ENCODE measurements around the gene TUBGCP6. TPM values are rescaled to one million over a fixed set of nuclear protein-coding genes. Genes with fewer than 3 reads are reported as not detected.

TUBGCP6 gene
- total RNA-seq, 1 donor from 2014 or later: 49.6 TPM

DNA sequence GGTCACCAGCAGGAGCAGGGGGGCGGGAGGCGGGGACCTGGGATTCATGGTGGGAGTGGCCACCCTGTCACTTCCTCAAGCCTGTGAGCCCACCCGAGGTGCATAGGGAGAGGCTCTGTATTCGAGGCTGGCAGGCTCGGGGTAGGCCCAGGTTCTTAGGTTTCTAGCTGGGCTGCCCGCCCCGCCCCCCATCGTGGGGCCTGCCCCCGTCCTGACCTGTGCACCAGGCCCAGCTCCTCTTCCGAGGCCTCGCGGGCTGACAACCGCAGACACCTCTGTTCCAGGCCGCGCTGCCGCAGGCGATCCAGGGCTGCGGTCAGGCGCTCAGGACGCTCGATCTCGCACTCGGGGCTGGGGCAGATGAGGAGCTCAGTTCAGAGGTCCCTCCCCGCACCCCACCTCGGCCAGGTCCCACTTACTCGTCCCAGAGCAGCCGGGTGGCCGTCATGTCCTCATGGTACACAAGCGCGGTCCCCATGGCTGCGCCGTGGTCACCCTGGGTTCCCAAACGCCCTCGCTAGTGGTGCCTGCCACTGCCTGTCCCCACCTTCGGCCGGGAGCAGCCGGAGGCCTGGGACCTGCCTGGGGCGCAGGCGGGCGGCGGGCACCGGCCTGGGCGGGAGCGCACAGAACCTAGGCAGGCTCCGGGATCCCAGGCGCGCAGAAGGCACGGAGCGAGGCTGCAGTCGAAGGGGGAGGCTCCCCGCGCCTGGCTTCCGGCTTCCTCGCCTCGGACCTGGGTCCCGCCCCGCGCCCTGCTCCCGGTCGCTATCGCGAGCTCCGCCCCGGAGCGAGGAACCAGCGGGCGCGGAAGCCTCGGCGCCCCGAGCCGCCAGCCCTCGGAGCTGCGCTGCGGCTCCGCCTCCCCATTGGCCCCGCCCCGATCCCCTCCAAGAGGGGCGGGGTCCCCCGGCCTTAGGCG, 6.0 kb upstream of the TUBGCP6 start, which contains the start of gene HDAC10:
HDAC10 (minus strand) TSS at position 711 of the 922 bp plus-strand sequence; CDS start at position 478, 233 bp downstream.
- intact Hi-C loops (cut with micrococcal nuclease): no loop called here
- H3K27ac Mint-ChIP-seq: peak within 1 kb of the TSS; percentile 72
- H3K36me3 Mint-ChIP-seq (ENCODE audit: low read depth): peaks cover 13% of the 10 kb centered on the region
- H3K4me3 Mint-ChIP-seq (ENCODE audit: low read depth): peak within 1 kb of the TSS; percentile 84
- H3K27me3 Mint-ChIP-seq (ENCODE audit: low read depth): no peaks in the 10 kb centered on the region
- H3K4me1 Mint-ChIP-seq (ENCODE audit: low read depth): peaks cover 10% of the 10 kb centered on the region
- H3K9me3 Mint-ChIP-seq: no peaks in the 10 kb centered on the region
- DNase-seq (ENCODE audit: low spot score): peak; percentile 84

DNA sequence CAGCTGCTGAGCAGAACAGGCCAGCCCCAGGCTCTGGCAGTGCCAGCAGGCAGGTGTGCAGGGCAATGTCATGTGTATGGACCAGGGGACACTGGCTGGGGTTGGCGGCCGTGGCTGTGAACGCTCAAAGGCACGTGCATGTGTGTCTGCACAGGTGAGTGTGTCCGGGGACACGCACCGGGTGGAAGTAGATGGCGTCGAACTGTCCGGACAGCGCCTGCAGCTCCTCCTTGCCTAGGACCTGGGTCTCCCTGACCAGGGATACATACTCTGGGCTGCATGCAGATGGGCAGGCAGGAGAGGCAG, 5.4 kb upstream of the TUBGCP6 start:
- Mint-ChIP-seq H3K4me1 (ENCODE audit: low read depth) (peaks cover 10% of the 10 kb centered on the region), H3K27me3 (ENCODE audit: low read depth) (no peaks in the 10 kb centered on the region), H3K4me3 (ENCODE audit: low read depth) (peak overlapping the region; percentile 84), H3K36me3 (ENCODE audit: low read depth) (peaks cover 13% of the 10 kb centered on the region), H3K27ac (no peak overlapping the region), H3K9me3 (no peaks in the 10 kb centered on the region)
- no peak for DNase-seq (ENCODE audit: low spot score)
- intact Hi-C loops (cut with micrococcal nuclease): no loop called here

DNA sequence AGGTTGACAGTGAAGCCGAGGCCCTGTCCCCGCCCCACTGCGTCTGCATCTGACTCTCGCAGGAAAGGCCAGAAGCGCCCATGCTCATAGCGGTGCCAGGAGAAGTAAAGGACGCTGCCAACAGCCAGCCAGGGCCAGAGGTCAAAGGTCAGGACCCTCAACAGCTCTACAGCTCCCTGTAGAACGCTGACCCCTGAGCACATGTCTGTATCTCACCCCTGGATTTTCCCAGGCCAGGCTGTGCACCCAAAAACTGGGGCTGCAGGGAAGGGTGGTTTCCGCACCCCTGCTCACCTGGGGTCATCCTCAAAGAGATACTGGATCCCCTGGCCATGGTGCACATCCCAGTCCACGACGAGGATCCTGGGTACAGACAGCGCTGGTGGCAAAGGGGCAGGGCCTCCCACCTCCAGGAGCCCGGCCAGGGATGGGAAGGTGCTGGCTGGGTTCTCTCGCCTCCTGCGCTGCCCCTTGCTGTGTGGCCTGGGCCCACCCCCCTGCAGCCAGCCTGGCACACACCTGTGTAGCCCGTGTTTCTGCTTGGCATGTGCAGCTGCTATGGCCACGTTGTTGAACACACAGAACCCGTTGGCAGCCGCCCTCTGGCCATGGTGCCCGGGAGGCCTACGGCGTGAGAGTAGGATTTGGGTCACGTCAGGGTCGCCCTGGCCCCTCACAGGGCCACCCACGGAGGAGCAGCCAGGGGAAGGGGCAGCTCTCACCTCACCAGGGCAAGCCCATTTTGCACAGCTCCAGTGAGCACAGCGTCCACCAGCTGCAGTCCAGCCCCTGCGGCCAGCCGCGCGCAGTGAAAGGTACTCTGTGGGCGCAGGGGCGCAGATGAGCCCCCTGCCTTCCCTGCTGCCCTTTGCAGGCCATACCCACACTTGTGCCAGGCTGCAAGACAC, 4.8 kb upstream of the TUBGCP6 start:
- intact Hi-C loops (cut with micrococcal nuclease): loop anchor here (10.0 kb wide), 1 partner anchor 275 kb away; the partner anchor contains the start of gene SCO2
- no peaks in the 10 kb centered on the region for H3K9me3 Mint-ChIP-seq
- no peak for DNase-seq (ENCODE audit: low spot score)
- H3K27ac Mint-ChIP-seq: no peak overlapping the region
- H3K27me3 Mint-ChIP-seq (ENCODE audit: low read depth): no peaks in the 10 kb centered on the region
- peak overlapping the region; percentile 84 for H3K4me3 Mint-ChIP-seq (ENCODE audit: low read depth)
- peaks cover 10% of the 10 kb centered on the region for H3K4me1 Mint-ChIP-seq (ENCODE audit: low read depth)
- peaks cover 17% of the 10 kb centered on the region for H3K36me3 Mint-ChIP-seq (ENCODE audit: low read depth)

DNA sequence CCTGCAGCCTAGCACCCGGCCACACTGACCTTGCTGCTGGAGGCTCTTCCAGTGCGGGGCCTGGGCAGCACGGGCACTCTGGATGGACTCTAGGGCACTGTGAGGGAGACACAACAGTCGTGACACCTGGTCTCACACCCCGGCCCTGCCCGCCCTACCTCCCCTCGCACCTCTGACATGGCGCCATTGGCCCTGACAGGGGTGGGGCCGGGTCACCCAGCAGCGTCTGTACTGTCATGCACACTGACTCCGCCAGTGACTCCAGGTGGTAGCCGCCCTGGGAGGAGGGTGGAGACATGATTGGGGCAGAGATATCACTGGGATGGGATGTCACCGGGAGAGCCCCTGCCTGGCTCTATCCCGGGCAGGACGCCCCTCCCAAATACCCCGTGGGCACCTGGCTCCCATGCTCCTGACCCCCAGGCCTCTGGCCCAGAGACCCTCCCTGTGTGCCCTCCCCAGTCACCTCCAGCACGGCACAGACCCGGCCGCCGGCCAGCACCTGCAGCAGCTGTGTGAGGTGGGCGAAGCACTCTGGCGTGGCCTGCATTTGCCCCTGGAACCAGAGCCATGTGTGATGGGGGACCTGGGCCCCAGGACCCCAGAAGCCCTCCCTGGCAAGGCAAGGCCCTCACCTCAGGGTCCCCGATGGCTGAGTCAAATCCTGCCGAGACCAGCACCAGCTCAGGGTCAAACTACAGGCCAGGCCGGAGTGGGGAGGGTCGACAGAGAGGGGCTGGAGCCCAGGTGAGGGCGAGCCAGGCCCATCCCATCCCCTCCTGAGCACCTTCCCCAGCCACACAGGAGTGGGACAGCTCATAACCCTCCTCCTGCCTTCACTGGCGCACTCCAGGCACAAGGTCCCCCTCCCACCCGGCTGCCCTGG, 3.6 kb upstream of the TUBGCP6 start:
- Mint-ChIP-seq H3K9me3 (no peaks in the 10 kb centered on the region), H3K27me3 (ENCODE audit: low read depth) (no peaks in the 10 kb centered on the region), H3K36me3 (ENCODE audit: low read depth) (peaks cover 26% of the 10 kb centered on the region), H3K27ac (no peak overlapping the region), H3K4me3 (ENCODE audit: low read depth) (peak overlapping the region; percentile 26), H3K4me1 (ENCODE audit: low read depth) (peaks cover 10% of the 10 kb centered on the region)
- no peak for DNase-seq (ENCODE audit: low spot score)
- intact Hi-C loops (cut with micrococcal nuclease): loop anchor here (10.0 kb wide), 1 partner anchor 276 kb away; the partner anchor contains the start of gene SCO2

DNA sequence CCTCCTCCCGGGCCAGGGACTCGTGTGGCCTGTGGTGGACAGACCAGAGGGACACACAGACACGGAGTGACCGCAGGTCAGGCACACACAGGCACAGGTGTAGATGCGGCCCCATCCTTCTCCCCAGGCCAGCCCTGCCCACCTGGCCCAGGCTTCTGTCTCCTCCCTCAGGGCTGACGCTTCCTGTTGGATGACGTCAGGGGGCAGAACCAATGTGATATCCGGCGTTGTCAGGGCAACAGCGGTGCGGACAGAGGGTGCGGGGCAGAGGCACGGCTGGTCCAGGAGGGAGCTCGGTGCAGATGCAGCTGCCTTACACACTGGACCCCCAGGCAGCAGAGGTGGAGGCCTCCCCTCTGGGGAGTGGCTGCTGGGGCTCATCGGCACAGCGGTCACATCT, 2.9 kb upstream of the TUBGCP6 start:
- intact Hi-C loops (cut with micrococcal nuclease): loop anchor here (10.0 kb wide), 1 partner anchor 277 kb away; the partner anchor contains the start of gene SCO2
- Mint-ChIP-seq H3K27me3 (ENCODE audit: low read depth) (no peaks in the 10 kb centered on the region), H3K9me3 (no peaks in the 10 kb centered on the region), H3K4me1 (ENCODE audit: low read depth) (peaks cover 10% of the 10 kb centered on the region), H3K4me3 (ENCODE audit: low read depth) (peak overlapping the region; percentile 17), H3K36me3 (ENCODE audit: low read depth) (peaks cover 26% of the 10 kb centered on the region), H3K27ac (peak overlapping the region; percentile 77)
- peak; percentile 46 for DNase-seq (ENCODE audit: low spot score)

DNA sequence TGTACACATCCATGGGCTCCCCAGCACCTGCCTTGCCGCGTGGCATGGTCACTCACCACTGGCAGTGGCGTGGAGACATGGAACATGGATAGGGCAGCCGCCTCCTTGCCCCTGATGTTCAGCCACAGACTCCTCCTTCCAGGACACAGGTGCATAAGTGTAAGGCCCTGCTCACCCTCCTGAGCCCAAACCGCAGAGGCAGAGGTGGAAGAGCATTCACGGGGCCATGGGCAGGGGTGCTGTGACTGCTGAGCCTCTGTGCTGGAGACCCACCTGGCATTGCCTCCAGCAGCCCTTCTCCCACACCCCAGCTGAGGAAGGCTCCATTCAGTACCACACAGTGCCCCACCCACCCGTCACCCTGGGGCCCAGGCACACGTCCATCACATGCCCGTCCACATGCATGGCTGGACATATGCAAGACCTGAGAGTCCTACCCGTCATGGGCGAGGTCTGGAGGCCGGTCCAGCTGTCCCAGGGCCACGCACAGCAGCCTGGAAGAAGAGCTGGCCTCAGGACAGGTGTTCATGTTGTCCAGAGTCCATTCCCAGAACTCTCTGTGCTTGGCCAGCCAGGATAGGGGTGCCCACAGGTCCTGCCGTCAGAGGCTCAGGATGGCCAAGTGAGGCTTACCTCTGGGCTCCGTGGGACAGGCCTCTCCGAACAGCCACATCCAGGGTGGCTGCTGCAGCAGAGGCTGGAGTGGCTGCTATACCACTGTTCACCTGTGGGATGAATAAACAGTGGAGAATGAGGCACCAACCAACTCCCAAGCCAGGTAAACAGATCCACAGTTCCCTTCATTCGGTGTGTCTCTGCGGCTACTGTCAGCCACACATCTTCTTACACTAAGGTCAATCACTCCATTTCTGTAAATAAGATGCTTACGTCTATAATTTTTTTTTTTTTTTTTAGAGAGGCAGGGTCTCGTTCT, 1.7 kb upstream of the TUBGCP6 start:
- H3K36me3 Mint-ChIP-seq (ENCODE audit: low read depth): peaks cover 29% of the 10 kb centered on the region
- H3K4me3 Mint-ChIP-seq (ENCODE audit: low read depth): peak overlapping the region; percentile 71
- intact Hi-C loops (cut with micrococcal nuclease): loop anchor here (10.0 kb wide), 1 partner anchor 278 kb away; the partner anchor contains the start of gene SCO2
- peaks cover 15% of the 10 kb centered on the region for H3K4me1 Mint-ChIP-seq (ENCODE audit: low read depth)
- no peak for DNase-seq (ENCODE audit: low spot score)
- H3K27me3 Mint-ChIP-seq (ENCODE audit: low read depth): no peaks in the 10 kb centered on the region
- no peak overlapping the region for H3K27ac Mint-ChIP-seq
- no peaks in the 10 kb centered on the region for H3K9me3 Mint-ChIP-seq

DNA sequence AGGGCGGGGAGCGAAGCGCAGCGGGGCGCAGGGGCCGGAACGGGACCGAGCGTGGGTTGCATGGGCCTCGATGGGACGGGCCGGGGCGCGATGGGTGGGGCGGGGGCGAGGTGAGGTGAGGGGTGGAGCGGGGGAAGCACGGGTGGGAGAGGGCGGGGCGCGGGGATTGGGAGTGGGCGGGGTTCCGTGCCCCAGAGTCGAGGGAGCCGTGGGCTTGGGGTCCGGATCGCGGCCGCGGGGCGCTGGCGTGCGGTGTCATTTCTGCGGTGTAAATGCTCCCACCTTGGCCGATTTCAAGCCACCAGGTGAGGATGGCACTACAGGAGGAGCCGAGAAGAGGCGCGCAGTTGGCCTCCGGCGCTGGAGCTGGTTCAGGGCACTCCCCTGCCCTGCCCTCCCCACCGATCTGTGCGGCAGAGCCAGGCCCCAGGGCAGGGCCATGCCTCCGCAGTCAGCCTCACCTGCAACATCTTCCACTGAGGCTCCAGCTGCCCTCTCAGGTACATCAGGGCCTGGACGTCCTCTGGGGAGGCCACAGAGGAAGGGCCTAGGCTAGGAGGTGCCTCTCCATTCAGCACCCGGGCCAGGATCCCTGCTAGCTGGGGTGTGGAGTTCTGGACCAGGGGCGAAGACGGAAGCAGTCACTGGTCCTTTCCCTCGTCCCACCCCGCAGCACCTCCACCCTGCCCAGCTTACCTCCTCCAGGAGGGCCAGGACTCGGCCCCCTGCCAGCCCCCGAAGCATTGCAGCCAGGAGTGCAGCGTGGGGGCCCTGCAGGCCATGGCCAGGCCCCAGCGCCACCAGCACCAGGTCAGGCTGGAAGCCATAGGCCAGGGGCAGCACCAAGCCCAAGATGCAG, 620 bp upstream of the TUBGCP6 start:
- intact Hi-C loops (cut with micrococcal nuclease): loop anchor here (1.0 to 10.0 kb wide), 3 partner anchors 98 to 375 kb away; partner anchors contain the start of genes PPP6R2 and SCO2
- H3K4me3 Mint-ChIP-seq (ENCODE audit: low read depth): peak overlapping the region; percentile 100
- H3K36me3 Mint-ChIP-seq (ENCODE audit: low read depth): peaks cover 32% of the 10 kb centered on the region
- no peaks in the 10 kb centered on the region for H3K9me3 Mint-ChIP-seq
- DNase-seq (ENCODE audit: low spot score): no peak
- H3K27me3 Mint-ChIP-seq (ENCODE audit: low read depth): no peaks in the 10 kb centered on the region
- H3K4me1 Mint-ChIP-seq (ENCODE audit: low read depth): peaks cover 18% of the 10 kb centered on the region
- peak overlapping the region; percentile 100 for H3K27ac Mint-ChIP-seq

DNA sequence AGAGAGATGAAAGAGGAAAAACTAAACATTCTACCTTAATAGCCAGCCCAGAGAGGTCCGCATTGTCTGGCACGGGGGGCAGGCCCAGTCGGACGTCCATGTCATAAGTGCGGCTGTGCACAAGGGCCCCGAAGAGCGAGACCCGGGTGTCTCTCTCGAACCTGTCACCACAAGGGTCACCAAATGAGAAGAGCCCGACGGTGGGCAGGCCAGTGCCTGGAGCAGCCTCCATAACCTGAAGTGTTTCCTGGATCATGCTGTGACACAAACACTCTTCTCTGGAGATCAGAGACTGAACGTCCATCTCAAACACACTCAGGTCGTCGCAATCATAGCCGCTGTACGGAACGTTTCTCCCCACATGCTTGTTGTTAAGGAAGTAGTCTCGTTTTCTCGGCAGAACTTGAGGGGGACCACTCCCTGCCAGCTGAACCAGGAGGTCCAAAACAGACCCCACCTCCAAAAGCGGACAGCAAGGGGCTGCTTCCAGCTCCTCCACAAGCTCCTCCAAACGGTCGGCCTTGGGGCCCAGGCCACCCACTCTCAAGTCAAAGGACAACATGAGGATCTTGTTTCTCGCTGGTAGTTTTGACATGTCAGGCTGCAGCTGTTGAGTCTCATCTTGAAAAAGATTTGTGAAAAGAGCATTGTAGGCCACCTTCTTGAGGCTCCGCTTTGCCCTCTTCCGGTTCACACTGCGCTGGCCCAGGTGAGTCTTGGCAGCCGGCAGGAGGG, 971 bp downstream of the TUBGCP6 start:
- H3K4me1 Mint-ChIP-seq (ENCODE audit: low read depth): peaks cover 12% of the 10 kb centered on the region

DNA sequence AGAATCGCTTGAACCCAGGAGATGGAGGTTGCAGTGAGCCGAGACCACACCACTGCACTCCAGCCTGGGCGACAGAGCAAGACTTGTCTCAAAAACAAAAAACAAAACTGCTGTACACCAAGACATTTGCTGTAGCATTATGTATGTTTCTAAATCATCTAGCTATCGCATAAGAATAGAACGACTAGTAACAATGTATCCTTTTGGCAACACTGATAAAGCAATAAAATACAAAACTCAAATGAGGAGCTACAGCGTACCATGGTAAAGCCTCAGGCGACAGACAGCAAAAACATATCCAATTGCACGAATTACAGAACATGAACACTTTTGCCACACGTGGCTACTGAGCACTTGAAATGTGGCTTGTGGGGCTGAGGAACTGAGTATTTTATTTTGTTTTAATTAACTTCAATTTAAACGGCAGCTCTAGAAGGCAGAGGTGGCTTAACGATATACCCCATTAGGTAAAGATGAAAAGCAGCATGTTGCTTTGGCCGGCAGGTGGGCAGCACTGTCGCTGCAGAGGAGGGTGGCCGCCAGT, 2.3 kb downstream of the TUBGCP6 start:
- Mint-ChIP-seq H3K9me3 (no peaks in the 10 kb centered on the region), H3K36me3 (ENCODE audit: low read depth) (peaks cover 41% of the 10 kb centered on the region), H3K27ac (no peak overlapping the region), H3K27me3 (ENCODE audit: low read depth) (no peaks in the 10 kb centered on the region), H3K4me1 (ENCODE audit: low read depth) (peaks cover 11% of the 10 kb centered on the region), H3K4me3 (ENCODE audit: low read depth) (peak overlapping the region; percentile 100)
- no peak for DNase-seq (ENCODE audit: low spot score)
- intact Hi-C loops (cut with micrococcal nuclease): loop anchor here (5.0 to 10.0 kb wide), 2 partner anchors 85 to 282 kb away; partner anchors contain the start of genes DENND6B and SCO2

More for the DNA sequence above, 971 bp downstream of the TUBGCP6 start:
- no peak for DNase-seq (ENCODE audit: low spot score)
- H3K9me3 Mint-ChIP-seq: no peaks in the 10 kb centered on the region
- intact Hi-C loops (cut with micrococcal nuclease): loop anchor here (2.0 to 10.0 kb wide), 3 partner anchors 83 to 377 kb away; partner anchors contain the start of genes DENND6B and SCO2
- peak overlapping the region; percentile 100 for H3K4me3 Mint-ChIP-seq (ENCODE audit: low read depth)
- peak overlapping the region; percentile 100 for H3K27ac Mint-ChIP-seq
- H3K36me3 Mint-ChIP-seq (ENCODE audit: low read depth): peaks cover 39% of the 10 kb centered on the region
- H3K27me3 Mint-ChIP-seq (ENCODE audit: low read depth): no peaks in the 10 kb centered on the region

DNA sequence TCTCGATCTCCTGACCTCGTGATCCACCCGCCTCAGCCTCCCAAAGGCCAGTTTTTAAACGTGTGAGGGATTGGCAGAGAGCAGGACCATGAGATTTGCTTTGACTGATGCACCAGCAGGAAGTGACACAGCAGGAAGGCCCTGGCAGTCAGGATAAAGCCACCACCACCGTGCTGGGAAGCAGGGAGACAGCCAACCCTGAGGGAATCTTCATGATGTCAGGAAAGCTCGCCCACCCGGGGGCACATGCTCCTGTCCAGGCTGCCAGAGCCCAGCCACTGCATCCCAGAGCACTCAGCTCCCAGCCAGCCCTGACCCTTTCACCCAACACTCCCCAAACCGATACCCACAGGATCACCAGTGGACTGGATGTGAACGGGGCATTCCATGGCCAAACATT, 6.1 kb downstream of the TUBGCP6 start:
- H3K36me3 Mint-ChIP-seq (ENCODE audit: low read depth): peaks cover 41% of the 10 kb centered on the region
- intact Hi-C loops (cut with micrococcal nuclease): no loop called here
- H3K27ac Mint-ChIP-seq: no peak overlapping the region

More for the DNA sequence above, 6.1 kb downstream of the TUBGCP6 start:
- no peak overlapping the region for H3K4me3 Mint-ChIP-seq (ENCODE audit: low read depth)
- no peaks in the 10 kb centered on the region for H3K27me3 Mint-ChIP-seq (ENCODE audit: low read depth)
- no peak for DNase-seq (ENCODE audit: low spot score)
- H3K9me3 Mint-ChIP-seq: no peaks in the 10 kb centered on the region
- peaks cover 8% of the 10 kb centered on the region for H3K4me1 Mint-ChIP-seq (ENCODE audit: low read depth)
